GM19043 (cell line): ENCODE results near the gene MCCC1.

Experiments
- ATAC-seq: cut with Tn5 transposase; IDR thresholded peaks from one replicate; pipeline ENCODE4 v1.9.1; 2021; ENCODE audit warnings: low read depth; ENCODE audit not compliant: unreplicated experiment

MCCC1 gene

DNA sequence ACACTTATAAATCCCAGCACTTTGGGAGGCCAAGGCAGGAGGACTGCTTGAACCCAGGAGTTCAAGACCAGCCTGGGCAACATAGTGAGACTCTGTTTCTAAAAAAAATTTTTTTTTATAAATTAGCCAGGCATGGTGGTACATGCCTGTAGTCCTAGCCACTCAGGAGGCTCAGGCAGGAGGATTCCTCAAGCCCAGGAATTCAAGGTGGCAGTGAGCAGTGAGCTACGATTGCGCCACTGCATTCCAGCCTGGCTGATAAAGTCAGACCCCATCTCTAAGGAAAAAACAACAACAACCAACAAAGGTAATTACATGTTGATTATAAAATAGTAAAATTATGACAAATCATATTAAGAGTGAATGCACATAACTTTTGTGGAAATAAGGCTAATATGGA, 40.9 kb downstream of the MCCC1 start:
- ATAC-seq, result no peak

DNA sequence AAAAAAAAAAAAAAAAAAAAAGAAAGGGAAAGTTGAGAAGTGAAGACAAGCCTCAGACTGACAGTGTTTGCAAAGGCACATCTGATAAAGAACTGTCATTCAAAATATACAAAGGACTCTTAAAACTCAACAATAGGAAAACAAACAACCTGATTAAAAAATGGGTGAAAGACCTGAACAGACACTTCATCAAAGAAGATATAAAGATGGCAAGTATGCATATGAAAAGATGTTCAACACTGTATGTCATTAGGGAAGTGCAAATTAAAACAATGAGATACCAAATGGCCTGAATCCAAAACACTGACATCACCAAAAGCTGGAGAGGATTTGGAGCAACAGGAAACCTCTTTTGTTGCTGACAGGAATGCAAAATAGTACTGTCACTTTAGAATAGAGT, 48.6 kb downstream of the MCCC1 start:
- no peak for ATAC-seq

DNA sequence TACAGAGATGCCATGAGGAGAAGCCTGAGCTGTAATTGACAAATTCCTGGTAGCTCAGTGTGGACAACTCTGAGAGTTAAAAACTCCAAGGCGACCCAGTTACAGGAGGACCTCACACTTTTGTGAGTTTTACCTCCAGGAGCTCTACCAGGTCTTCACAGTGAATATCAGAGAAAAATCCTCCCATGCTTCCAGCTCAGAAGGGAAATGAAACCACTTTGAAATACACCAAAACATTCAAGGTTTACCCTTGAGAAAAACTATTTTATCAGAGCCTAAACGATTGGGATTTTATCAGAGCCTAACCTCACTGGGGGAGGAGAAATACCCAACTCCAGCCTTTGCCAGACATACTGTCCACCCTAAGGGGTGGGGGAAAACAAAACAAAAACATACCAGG, 52.4 kb downstream of the MCCC1 start:
- no peak for ATAC-seq

DNA sequence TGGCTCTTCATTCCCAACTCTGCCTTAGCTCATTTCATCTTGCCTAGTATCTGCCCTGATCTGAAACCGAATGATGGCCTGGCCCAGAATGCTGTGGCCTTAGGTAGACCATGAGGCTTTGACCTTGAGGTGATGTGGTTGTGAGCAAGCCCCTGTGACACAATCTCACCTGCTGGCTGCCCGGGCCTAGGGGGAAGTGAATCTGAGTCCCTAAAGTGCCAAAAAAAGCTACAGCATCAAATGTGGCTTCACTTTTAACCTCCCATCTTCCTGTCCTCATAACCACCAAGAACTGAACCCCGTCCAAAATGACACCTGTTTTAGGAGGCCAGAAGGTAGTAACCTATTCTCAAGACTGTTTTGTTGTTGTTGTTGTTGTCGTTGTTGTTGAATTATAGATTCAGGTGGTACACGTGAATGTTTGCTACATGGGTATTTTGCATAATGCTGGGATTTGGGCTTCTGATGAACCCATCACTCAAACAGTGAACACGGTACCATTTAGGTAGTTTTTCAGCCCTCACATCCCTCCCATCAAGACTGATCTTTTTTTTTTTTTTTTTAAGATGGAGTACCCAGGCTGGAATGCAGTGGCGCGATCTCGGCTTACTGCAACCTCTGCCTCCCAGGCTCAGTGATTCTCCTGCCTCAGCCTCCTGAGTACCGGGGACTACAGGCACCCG, 54.6 kb downstream of the MCCC1 start:
- peak; percentile 94 for ATAC-seq

DNA sequence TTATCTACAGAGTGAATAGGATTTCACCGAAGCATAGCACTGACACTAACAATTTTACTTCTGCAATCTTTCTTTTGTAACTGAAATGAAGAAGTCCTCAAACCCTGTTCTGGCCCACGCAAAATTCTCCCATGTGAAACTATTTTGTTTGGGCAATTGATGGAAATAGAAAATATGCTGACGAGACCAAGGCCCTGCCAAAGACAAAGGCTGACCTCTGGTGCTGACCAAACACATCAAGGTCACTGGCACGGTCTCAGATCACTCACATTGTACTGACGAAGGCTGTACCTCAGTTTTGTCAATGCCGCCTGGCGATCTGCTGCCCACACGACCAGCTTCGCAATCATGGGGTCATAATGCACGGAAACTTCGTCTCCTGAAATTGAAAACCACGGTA, 60.5 kb downstream of the MCCC1 start:
- ATAC-seq, result no peak

DNA sequence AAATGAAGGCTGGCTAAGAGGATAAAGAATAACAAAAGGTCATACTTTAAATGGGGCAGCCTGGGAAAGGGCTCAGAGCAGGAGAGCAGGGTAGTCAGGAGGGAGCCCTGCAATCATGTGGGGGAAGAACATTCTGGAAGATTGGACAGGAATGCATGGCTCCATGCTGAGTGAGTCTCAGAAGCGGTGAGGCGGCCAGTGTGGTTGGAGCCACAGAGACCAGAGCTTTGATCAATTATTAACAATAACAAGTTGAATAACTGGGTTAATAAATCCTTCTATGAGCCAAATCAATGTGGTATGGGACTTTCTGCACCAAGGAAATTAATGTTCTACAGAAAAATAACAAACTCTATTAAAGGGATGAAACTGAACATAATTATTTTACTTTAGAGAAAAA, 61.1 kb downstream of the MCCC1 start:
- ATAC-seq, result peak; percentile 78

DNA sequence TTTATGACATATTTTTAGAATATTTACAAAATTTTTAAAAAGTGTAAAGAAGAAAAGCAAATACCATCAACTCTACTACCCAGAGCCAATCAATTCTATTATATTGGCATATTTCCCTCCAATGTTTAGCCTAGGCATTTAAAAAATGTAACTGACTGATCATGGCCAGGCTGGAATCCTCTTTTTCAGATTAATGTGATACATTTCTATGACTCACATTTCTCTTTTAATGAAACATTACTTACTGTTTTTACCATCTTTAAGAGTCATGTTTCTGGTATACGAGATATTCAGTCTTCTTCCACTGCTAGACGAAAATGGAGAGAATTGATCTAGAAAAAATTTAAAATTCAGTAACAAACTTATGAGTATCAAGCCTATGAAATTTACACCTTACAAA, 65.5 kb downstream of the MCCC1 start:
- no peak for ATAC-seq

DNA sequence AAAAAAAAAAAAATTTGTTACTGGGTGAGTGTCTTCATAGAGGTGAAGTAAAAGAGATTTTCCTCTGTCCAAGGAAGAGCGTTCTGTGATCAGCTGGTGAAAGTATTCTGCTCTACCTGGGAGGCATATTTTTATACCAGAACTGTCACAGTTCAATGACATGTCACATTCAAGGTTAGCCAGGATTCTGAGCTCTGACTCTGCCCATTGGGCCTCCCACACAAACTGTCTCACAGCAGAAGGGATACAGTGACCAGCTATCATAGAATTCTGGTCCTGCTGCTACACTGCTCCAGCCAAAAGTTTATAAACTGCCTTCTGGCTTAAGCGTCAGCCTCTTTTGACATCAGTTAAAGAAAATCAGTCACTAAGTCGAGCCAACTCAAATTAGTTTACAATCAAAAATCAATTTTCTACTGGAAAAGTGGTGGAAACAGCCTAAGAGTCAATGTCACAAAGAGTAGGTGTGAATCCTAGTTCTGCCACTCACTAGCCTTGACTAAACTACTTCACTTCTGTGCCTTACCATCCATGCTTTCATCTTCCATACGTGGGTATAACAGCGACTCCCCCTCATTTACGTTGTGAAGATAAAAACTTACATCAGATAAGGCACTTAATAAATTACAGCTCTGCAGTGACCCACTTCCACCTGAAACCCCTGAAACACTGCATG, 66.3 kb downstream of the MCCC1 start:
- ATAC-seq, result no peak

DNA sequence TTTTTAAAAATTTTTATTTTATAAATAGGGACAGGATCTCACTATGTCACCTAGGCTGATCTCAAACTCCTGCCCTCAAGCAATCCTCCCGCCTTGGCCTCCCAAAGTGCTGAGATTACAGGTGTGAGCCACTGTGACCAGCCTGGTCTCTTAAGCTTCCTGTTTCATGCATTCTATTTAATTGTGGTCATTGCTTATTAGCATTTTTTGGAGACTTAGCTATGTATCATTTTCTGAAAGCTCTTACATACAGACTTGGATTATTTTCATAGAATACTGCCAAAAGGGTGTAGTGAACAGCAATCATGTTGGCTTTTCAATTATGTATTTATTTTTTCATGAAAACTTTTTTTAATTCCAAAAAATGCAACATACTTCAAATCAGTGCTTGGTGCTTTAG, 67.5 kb downstream of the MCCC1 start:
- ATAC-seq, result no peak

DNA sequence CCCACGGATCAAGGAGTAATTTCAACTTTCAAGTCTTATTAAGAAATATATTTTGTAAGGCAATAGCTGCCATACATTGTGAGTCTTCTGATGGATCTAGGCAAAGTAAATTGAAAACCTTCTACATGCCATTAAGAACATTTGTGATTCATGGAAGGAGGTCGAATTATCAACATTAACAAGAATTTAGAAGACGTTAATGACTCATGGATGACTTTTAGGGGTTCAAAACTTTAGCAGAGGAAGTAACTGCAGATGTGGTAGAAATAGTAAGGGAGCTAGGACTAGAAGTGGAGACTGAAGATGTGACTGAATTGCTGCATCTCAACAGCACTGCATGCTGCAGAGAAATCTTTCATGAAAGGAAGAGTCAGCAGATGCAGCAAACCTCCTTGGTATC, 70.9 kb downstream of the MCCC1 start:
- ATAC-seq, result no peak

DNA sequence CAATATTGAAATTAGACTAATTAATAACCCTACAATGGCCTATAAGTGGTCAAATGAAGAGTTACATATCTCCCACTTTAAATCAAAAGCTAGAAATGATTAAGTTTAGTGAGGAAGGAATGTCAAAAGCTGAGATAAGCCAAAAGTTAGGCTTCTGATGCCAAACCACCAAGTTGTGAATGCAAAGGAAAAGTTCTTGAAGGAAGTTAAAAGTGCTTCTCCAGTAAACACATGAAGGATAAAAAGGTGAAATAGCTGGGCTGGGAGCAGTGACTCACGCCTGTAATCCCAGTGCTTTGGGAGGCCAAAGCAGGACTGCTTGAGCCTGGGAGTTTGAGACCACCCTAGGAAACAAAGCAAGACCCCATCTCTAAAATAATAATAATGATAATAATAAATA, 72.0 kb downstream of the MCCC1 start:
- ATAC-seq, result no peak

DNA sequence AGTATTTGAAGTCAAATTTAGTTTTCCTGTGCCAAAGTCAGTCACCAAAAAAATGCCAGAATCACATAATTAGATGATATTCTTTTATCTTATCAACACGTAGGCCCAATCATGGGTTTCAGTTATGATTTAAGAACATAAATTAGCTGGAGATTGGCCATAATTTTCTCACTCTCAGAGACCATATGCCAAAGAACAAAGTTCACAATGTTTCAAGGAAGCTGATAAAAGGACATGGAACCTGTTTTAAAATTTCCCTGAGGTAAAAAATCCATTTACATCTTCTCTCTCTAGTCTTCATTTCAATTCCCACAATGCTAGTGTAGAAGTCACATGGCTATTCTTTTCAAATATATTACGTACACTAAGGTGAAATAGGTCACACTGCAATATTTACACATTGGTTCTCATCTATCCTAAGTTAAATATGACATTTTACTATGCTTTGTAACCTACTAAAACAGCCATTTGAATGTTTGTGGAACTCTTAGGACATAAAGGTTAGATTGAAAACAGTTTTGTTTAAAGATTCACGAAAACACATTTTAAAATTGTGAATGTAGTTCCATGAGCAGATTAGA, 76.3 kb downstream of the MCCC1 start:
- ATAC-seq, result no peak

DNA sequence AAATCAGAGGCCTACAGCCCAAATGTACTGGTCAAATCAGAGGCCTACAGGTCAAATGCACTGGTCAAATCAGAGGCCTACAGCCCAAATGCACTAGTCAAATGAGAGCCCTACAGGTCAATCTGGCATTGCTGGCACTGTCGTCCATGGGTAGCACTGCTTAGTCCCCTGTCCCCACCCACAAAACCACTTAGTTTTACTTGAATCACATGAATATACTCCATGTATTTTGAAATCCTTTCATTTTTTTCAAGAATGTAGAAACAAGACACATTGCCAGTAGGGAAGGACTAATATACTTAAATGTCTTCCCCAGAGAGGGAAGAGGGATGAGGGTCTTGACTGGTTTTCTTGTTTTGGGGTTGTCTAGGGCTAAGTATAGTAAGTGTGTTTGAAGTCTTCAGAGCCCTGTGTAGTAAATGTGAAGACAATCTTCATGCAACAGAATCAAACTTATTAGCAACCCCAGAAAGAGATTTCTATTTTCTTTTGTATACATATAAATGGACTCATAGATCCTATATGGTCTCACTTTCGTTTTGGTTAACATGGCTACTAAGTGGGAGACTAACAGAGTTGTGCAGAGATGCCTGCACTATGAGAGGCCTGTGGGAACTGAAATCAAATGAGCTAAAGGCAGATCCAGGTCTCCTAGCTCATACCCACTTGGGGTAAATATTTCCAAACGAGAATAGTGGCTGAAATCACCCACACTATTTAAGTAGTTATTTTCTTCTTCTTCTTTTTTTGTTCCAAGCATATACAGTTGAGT, 80.7 kb downstream of the MCCC1 start:
- ATAC-seq, result no peak

DNA sequence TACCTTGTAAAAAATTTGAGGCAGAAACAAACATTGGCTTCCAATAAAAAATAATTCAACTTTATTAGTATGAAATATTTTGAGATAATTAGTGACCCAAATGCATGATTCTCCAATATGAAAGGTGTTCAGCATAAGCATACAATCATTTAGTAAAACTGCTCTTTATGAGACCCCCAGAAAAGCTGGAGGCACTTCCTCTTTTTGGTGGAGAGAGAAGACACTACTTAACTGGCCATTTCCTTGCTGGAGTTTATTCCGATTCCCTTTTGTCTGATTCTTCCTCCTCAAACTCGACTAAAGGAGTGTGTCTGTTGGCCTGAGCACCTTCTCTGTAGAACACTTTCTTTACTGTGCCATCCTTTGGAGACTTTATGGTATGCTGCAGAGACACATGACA, 84.1 kb downstream of the MCCC1 start:
- no peak for ATAC-seq

DNA sequence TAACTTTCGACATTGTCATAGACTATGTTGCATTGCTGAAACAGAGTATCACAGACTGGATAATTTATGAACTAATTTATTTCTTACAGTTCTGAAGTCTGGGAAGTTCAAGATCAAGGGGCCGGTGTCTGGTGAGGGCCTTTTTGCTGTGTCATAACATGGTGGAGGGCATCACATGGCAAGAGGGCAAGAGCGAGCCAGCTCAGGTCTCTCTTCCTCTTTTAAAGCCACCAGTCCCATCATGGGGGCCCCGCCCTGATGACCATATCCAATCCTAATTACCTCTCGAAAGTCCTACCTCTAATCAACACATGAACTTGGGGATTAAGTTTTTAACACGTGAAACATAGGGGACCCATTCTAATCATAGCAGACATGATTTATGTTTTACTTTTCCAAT, 85.4 kb downstream of the MCCC1 start:
- no peak for ATAC-seq

DNA sequence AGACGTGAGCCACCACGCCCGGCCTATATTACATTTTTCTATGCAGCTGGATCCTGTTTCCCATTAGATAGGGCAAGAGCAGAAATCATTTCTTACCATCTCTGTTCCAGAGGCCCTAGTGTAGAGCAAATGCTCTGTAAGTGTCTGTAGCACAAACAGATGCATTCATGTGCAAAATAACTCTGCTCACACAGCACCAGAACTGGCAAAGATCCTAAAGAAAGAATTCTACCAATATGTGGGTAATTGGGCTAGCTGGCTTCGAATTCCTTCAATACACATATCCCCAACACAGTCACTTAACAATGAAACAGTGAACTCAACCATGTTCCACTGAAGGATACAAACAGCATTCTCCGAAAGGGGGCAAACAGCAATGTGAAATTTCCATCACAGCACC, 86.2 kb downstream of the MCCC1 start:
- no peak for ATAC-seq

DNA sequence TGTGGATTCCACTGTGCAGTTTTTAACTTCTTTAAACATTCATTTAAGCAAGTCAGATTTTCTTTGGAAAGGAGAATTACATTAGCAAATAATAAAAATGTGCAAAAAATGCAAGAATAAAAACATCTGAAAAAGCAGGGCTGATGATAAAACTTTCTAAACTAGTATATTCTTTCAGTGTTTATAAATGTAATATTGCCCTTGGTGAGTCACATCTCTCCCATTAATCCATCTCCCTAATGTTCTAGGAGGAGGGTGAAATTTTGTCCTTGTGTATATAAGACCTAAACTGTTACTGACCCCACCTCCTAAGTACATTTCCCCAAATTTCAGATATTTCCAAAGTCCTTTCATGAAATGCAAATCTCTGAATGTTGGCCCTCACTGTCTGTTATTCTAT, 90.5 kb downstream of the MCCC1 start:
- no peak for ATAC-seq

DNA sequence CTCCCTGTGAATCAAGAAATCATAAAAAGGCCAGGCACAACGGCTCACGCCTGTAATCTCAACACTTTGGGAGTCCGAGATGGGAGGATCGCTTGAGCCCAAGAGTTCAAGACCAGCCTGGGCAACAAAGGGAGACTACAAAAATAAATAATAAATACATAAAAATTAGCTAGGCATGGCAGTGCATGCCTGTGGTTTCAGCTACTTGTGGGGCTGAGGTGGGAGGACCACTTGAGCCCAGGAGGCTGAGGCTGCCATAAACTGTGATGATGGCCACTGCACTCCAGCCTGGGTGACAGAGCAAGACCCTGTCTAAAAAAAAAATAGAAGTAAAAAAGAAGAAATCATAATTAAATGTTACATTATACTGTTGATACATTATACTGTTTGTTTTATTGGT, 91.0 kb downstream of the MCCC1 start:
- ATAC-seq, result no peak

DNA sequence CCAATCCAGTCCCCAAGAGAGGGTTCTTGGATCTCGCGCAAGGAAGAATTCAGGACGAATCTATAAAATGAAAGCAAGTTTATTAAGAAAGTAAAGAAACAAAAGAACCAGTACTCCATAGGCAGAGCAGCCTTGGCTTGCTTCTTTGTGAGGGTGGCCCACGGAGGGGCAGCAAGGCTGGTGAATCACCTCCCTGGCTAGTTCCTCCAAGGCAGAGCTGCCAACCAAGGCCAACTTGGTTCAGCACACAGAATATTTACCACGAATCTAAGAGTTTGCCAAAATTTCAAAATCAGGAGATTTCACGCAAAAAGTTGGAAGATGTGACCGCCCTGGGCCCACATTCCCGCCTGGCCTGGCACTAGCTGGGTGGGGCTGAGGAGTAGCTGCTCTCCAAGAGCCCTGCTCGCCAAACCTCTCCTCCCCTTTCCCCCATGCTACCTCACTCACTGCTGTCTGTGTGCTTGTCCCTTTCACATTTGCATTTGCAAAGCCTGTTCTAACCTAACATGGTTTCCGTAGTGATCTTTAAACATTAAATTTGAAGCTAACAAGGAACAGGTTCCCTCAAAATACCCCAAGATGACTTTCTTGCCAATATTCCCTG, 92.8 kb downstream of the MCCC1 start:
- no peak for ATAC-seq

DNA sequence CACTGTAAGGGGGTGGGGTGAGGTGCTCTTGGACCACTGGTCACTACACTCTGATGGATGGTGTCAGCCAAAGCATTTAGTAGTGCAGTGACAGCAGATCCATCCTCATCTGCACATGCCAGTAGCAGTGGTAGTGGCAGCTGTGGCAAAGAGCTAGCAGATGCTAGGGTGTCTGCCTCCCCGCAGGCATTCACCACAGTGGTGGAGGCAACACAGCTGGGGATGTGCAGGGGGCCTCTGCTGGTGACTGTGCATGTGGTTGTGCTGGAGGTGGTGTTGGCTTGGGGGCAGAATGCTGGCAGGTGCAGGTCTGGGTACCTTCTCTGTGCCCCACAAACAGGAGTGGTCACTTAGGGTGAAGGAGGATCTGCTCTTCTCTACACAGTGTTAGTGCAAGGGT, 99.5 kb downstream of the MCCC1 start:
- ATAC-seq, result no peak
